Gastroesophageal sphincter (tissue), 4 donors: Measurements from ENCODE around the gene SLC25A1. TPM values are rescaled to one million over a fixed set of nuclear protein-coding genes. Genes with fewer than 3 reads are reported as not detected.

Source experiments
- ATAC-seq: fragments of 150-250 bp; one replicate; pipeline ENCODE4 v1.9.1; 2016; ENCODE audit warnings: mild to moderate bottlenecking, moderate library complexity
- H3K27ac ChIP-seq, 4 donors: fragments of 200-600 bp; sonication (generic) in 3 of 4; 1 replicate in 3 of 4; 2 replicates in 1 of 4; pipeline ENCODE4 v1.5.1; 2016 to 2019
- H3K27me3 ChIP-seq: fragments of 200-600 bp; sonication (generic); one replicate; pipeline ENCODE4 v1.5.1; 2019
- H3K36me3 ChIP-seq, 2 donors: fragments of 200-600 bp; sonication (generic); one replicate each; pipeline ENCODE4 v1.5.1; 2019; ENCODE audit warnings: control low read depth in 1 of 2
- H3K4me1 ChIP-seq, 3 donors: fragments of 200-600 bp; sonication (generic); 1 replicate in 2 of 3; 2 replicates in 1 of 3; pipeline ENCODE4 v1.5.1; 2016 to 2019; ENCODE audit warnings: control low read depth in 2 of 3
- H3K4me3 ChIP-seq, 2 donors: fragments of 200-600 bp; sonication (generic); one replicate each; pipeline ENCODE4 v1.5.1; 2019; ENCODE audit warnings: mild to moderate bottlenecking in 1 of 2, moderate library complexity in 1 of 2
- H3K9me3 ChIP-seq, 3 donors: fragments of 200-600 bp; sonication (generic); one replicate each; pipeline ENCODE4 v1.5.1; 2017 to 2019; ENCODE audit warnings: control low read depth in 2 of 3
- CTCF ChIP-seq, 4 experiments: fragments of 200-600 bp in 2 of 4; fragments of 450-650 bp in 2 of 4; sonication (generic) in 1 of 4; IDR thresholded peaks; one replicate each; pipeline ENCODE4 v1.5.1; 2017 to 2019; ENCODE audit warnings: antibody characterized with exemption in 4 of 4, mild to moderate bottlenecking in 2 of 4, moderate library complexity in 2 of 4
- EP300 ChIP-seq: sonication (generic); formaldehyde crosslinking; IDR thresholded peaks from one replicate; pipeline ENCODE4 v1.6.1; 2017; ENCODE audit warnings: antibody characterized with exemption, mild to moderate bottlenecking
- POLR2A ChIP-seq, 2 donors: fragments of 450-650 bp; IDR thresholded peaks; one replicate each; pipeline ENCODE4 v1.6.1; 2017; ENCODE audit warnings: antibody characterized with exemption in 2 of 2, mild to moderate bottlenecking in 2 of 2, moderate library complexity in 1 of 2
- POLR2AphosphoS5 ChIP-seq: sonication (generic); formaldehyde crosslinking; IDR thresholded peaks from one replicate; pipeline ENCODE4 v1.6.1; 2017; ENCODE audit warnings: antibody characterized with exemption
- WGBS, 2 donors: methylation state at CpG; one replicate each; pipeline ENCODE4 v1.1.5; 2018; ENCODE audit warnings: low coverage in 1 of 2; 5-methylcytosine and 5-hydroxymethylcytosine counted together
- total RNA-seq, 4 donors: library from RNA; depleted of rRNA; stranded (reverse); fragments of >200 nt; gene quantifications; one replicate each; pipeline ENCODE4 v1.1.0, GENCODE V29; 2016

The SLC25A1 gene
- total RNA-seq, 4 donors from 2014 or later: 42.1 to 69.9 (median 51.1) TPM

- Histone ChIP-seq H3K36me3 (peaks cover 0 to 32% of the 10 kb centered on the region in 2 donors), H3K9me3 (no peaks in the 10 kb centered on the region), H3K27me3 (no peaks in the 10 kb centered on the region), H3K4me1 (no peaks in the 10 kb centered on the region), H3K4me3 (no peak overlapping the region), H3K27ac (no peak overlapping the region)
- ATAC-seq: no peak
- 92 to 100% methylated on average over 1 of the region's 6 CpGs for WGBS, 2 donors
- TF ChIP-seq POLR2A (IDR thresholded peaks at IDR 0.05) (no peak), CTCF (IDR thresholded peaks at IDR 0.05) (no peak), POLR2AphosphoS5 (no peak), EP300 (no peak)
Measured at GRCh38 chr22:19187716-19188563, 9.4 kb upstream of the SLC25A1 start.

- Histone ChIP-seq H3K4me1 (peaks cover 0 to 5% (median 0%) of the 10 kb centered on the region in 3 donors), H3K27me3 (no peaks in the 10 kb centered on the region), H3K27ac (no peak overlapping the region), H3K36me3 (peaks cover 0 to 19% of the 10 kb centered on the region in 2 donors), H3K9me3 (no peaks in the 10 kb centered on the region), H3K4me3 (no peak overlapping the region)
- whole genome bisulfite sequencing, 2 donors: 80% methylated on average over 6 to 18 of the region's 20 CpGs
- TF ChIP-seq CTCF (IDR thresholded peaks at IDR 0.05): no peak
- TF ChIP-seq EP300: no peak
- TF ChIP-seq POLR2A (IDR thresholded peaks at IDR 0.05): no peak
- no peak for TF ChIP-seq POLR2AphosphoS5
- no peak for ATAC-seq
Measured at GRCh38 chr22:19184276-19184997, 5.9 kb upstream of the SLC25A1 start.

- Histone ChIP-seq H3K9me3 (no peaks in the 10 kb centered on the region), H3K4me3 (no peak overlapping the region), H3K27me3 (no peaks in the 10 kb centered on the region), H3K36me3 (peaks cover 0 to 14% of the 10 kb centered on the region in 2 donors), H3K27ac (no peak overlapping the region), H3K4me1 (peaks cover 0 to 12% (median 0%) of the 10 kb centered on the region in 3 donors)
- no peak for ATAC-seq
- TF ChIP-seq POLR2AphosphoS5 (no peak), CTCF (IDR thresholded peaks at IDR 0.05) (no peak), EP300 (no peak), POLR2A (IDR thresholded peaks at IDR 0.05) (no peak)
- WGBS, 2 donors: no CpG with 5 or more reads among the region's 9 CpGs
Measured at GRCh38 chr22:19183216-19183615, 4.7 kb upstream of the SLC25A1 start.

- H3K27me3 ChIP-seq: no peaks in the 10 kb centered on the region
- 56 to 58% methylated on average over 4 to 5 of the region's 9 CpGs for WGBS, 2 donors
- H3K9me3 ChIP-seq: no peaks in the 10 kb centered on the region
- TF ChIP-seq POLR2AphosphoS5 (no peak), EP300 (no peak), POLR2A (IDR thresholded peaks at IDR 0.05) (no peak), CTCF (IDR thresholded peaks at IDR 0.05) (no peak)
- H3K4me1 ChIP-seq: peaks cover 0 to 18% (median 2%) of the 10 kb centered on the region in 3 donors
- H3K27ac ChIP-seq: no peak overlapping the region
- no peak for ATAC-seq
- H3K4me3 ChIP-seq: no peak overlapping the region
- peaks cover 0 to 8% of the 10 kb centered on the region in 2 donors for H3K36me3 ChIP-seq
Measured at GRCh38 chr22:19182472-19183157, 4.1 kb upstream of the SLC25A1 start.
